G401 (cell line): ENCODE measurements around the gene RAB6B. TPM values are rescaled to one million over a fixed set of nuclear protein-coding genes. Genes with fewer than 3 reads are reported as not detected.
"Not testable (repeated sequence)": the region's sequence is repeated elsewhere in the genome, so short reads cannot be mapped to it uniquely, and the experiment has no call there.

Source experiments
- DNase-seq: peaks from one replicate; pipeline ENCODE4 v3.0.0-alpha.2; 2015; ENCODE audit warnings: low spot score
- in situ Hi-C: cut with HindIII; loops from 2 replicates; pipeline ENCODE4 v1.10.0; 2016; ENCODE audit warnings: low sequenced_read_pairs, mixed read lengths
- total RNA-seq: library from RNA; depleted of rRNA; stranded (reverse); fragments of >200 nt; shearing (Covaris generic); gene quantifications from 2 replicates; pipeline ENCODE4 v1.2.3, GENCODE V29; 2014; rRNA removed

RAB6B gene
- total RNA-seq, 1 experiment from 2014 or later = 2.5 TPM

DNA sequence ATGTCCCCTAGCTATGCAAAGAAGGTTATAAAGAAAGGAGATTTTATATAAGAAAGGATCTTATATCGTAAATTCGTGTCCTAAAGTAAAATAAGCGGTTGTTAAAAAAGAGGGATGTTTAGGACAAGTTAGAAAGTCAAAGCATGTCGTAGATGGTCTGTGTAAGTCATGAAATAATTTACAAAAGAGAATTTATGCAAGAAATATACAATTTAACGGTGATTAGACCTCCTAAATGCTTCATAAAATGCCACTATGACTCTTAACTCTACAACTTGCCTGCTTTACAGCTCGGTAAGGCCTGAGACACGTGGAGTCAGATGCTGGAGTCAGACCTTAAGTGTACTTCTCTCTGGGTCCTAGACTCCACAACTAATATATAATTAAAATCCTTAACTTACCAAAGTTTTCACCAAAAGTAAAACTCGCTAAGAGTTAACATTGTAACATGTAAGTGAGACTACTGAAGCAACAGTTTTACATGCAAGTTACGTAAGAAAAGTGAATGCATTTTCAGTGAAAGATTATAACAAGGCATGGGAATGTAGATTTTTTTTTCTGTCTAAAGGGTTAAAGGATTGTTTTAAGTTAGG, 103.4 kb downstream of the RAB6B start:
- no peak for DNase-seq
- in situ Hi-C loops = no loop called here

DNA sequence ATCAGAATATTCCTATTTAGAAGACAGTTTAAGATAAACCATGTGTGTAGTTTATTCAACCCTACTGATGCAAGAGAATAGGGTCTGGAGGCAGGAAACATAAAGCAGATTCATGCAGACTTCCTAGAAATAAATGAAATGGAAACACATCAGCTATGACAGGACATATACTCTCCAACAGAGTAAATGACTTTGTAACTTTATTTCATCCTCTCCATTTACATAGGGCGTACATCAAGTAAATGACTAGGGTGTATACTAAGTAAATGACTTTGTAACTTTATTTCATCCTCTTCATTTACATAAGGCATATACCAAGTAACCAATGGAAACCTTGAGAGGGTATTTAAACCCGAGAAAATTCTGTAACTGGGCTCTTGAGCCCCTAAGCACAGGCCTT, 107.7 kb downstream of the RAB6B start:
- in situ Hi-C loops = no loop called here

DNA sequence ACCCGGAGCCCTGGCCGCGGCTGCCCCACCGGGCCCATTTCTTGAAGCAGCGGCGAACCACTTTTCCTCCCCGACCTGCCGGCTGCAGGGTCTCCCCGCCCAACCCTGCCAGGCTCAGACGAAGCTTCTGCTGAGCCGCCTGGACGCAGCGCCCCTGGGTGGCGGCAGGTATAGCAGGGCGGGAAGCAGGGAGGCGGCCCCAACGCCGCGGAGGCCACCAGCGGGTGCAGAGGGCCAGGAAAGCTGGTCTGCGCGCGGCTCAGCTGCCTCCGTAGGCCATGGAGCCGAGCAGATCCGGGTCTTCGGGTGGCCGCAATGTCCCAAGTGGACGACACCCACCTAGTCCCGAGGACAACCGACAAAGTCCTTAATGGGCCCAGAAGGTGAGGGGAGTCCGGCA, 111.9 kb downstream of the RAB6B start:
- in situ Hi-C loops = no loop called here
- DNase-seq = no peak

More for the DNA sequence above, 107.7 kb downstream of the RAB6B start:
- DNase-seq = no peak

DNA sequence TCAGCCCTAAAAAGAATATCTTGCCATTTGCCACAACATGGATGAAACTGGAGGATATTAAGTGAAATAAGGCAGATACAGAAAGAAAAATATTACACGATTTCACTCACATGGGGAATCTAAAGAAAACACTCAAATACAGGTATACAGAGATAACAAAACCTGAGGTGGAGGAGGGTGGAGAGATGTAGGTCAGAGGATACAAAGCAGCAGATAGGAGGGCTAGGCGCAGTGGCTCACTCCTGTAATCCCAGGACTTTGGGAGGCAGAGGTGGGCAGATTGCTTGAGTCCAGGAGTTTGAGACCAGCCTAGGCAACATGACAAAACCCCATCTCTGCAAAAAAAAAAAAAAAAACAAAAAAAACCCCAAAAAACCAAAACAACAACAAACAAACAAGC, 113.2 kb downstream of the RAB6B start:
- in situ Hi-C loops = no loop called here
- DNase-seq = no peak

DNA sequence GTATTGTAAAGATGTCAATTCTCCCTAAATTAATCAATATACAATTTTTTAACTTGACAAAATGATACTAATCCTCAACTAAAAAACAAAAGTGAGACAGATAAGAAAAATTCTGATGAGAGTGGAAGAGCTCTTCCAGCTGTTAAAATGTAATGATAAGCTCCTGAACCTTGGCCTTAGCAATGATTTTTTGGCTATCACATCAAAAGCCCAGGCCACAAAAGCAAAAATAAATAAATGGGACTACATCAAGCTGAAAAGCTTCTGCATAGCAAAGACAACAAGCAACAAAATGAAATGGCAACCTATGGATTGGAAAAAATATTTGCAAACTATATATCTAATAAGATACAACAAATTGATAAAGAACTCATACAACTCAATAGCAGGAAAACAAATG, 114.1 kb downstream of the RAB6B start:
- in situ Hi-C loops = no loop called here
- no peak for DNase-seq

DNA sequence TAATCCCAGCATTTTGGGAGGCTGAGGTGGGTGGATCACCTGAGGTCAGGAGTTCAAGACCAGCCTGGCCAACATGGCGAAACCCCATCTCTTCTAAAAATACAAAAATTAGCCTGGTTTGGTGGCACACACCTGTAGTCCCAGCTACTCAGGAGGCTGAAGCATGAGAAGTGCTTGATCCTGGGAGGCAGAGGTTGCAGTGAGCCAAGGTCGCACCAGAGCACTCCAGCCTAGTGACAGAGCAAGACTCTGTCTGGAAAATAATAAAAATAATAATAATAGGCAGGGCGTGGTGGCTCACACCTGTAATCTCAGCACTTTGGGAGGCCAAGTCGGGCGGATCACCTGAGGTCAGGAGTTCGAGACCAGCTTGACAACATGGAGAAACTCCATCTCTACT, 114.9 kb downstream of the RAB6B start:
- in situ Hi-C loops = not testable (repeated sequence)

DNA sequence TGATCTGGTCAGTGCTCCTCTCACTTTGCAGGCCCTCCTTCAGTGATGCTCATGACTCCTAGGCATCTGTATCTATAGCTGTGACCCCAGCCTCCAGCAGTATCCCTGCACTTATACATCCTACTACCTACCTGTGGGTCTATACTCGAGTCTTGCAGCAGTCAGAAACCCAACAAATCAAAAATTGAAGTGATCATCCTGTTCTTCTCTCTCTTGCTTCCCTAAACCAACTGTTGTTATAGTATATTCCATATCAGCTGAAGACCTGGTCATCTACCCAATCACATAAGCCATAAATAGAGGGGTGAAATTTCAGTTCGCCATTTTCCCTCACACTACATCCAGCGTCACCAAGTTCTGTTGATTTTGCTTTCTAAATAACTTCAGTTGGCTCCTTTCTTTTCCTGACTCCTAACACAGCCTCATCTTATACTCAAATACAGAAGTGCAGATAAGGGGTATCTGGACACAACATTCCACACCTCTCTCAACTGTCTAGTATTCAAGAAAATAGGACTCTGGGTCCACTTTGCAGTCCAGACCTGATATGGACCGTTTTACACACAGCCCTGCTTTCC, 116.0 kb downstream of the RAB6B start:
- DNase-seq = no peak
- in situ Hi-C loops = no loop called here

More for the DNA sequence above, 114.9 kb downstream of the RAB6B start:
- not testable (repeated sequence) for DNase-seq

DNA sequence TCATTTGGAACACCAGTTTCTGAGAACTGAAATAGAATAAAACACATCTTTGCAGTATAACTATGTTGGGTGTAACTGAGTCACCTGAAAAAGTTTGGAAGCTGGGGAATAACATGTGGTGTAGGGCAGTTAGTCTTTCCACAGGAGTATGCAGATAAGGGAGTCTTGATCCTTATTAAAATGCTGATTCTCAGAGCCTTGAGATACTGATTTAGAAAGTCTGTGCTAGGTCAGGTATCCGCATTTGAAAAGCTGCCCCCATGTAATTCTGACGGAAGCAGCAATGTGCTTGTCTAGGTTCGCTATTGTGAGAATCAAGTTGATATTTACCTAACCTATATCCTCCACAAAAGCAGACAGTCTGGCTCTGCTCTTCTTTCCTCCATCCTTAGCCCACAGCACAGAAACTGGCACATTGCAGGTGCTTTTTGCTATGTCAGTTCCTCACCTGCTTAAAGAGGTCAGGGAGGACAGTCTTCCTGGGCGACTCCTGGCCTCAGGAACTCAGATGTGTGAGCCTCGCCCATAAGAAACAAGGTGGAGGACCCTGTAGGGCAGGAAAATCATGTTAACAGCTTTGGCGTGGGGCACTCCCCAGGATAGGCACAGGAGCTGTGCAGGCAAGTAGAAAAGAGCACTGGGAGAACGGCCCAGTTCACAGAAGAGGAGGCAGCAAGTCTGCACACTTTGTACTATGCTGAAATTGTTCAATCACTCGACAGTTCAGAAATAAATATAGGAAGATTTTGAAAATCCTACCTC, 117.7 kb downstream of the RAB6B start:
- in situ Hi-C loops = no loop called here
- DNase-seq = no peak

DNA sequence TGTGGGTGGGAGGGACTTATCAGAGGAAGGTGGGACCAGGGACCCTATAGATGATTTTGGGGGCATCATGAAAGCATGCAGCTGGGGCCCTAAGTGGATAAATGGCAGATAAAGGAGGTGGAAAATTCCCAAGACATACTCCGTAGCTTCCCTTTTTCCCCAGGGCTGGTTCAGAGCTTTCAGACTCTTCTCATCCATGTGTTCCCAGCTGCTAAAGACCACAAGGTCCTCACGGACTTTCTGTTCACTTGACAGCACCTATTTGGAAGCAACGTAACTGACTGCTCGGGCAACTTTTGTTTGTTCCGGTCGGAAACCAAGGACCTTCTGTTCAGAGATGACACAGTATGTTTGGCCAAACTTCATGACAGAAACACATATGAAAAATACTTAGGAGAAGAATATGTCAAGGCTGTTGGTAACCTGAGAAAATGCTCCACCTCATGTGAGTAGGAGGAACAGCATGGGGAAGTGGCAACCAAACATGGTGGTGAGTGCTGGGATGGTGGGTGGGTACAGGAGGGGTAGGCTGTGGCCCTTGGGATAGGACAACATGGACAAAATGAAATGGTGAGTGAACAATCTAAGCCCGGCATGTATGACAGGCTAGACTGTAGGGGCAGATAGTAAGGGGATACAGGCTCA, 118.8 kb downstream of the RAB6B start:
- in situ Hi-C loops = no loop called here
- DNase-seq = no peak

DNA sequence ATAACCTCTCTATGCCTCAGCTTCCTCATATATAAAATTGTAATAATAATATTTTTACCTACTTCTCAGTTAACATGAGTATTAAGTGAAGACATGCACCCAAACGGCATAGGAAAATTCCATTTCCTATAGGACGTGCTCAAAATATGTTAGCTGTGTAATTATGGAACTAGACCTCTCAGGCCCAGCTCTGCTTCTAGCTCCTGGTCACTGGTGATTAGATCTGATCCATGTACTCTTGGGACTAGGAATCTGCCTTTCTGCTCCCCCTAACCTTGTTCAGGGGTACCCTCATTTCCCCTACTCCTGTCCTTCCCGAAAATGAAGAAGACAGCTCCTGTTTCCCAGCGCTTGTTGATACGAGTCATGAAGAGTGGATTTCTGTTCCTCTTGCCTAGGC, 119.8 kb downstream of the RAB6B start:
- in situ Hi-C loops = no loop called here
- no peak for DNase-seq

DNA sequence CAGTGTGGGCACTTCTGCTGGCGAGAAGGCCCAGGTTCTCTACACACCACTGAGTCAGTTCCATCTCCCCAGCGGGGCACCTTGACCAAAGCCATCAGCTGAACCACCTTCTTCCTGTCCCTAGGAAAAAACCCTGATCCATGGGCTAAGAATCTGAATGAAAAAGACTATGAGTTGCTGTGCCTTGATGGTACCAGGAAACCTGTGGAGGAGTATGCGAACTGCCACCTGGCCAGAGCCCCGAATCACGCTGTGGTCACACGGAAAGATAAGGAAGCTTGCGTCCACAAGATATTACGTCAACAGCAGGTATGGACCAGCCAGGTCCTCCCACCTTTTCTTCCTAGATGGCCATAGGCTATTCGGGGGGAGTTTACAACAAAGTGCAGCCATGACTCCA, 120.4 kb downstream of the RAB6B start:
- in situ Hi-C loops = no loop called here
- DNase-seq = no peak

Other genes starting within 250 kb of the RAB6B start
- gene TOPBP1, start 233.9 kb downstream of the RAB6B start, total RNA-seq = 38.4 and 60.7 TPM in 2 replicates
- not detected in 2 replicates for gene TF, start 149.5 kb downstream of the RAB6B start, total RNA-seq
- 68.1 and 75.9 TPM in 2 replicates for gene SRPRB, start 90.1 kb downstream of the RAB6B start, total RNA-seq
- gene SLCO2A1, start 134.0 kb upstream of the RAB6B start, total RNA-seq = not detected in 2 replicates